HG03135 (cell line): Measurements from ENCODE around the gene CDH13.

Experiments used
- ATAC-seq: cut with Tn5 transposase; IDR thresholded peaks from one replicate; pipeline ENCODE4 v1.9.1; 2021; ENCODE audit warnings: mild to moderate bottlenecking, moderate library complexity; ENCODE audit not compliant: unreplicated experiment

CDH13 gene

GRCh38 chr16:83803811-83804210, 1177.0 kb downstream of the CDH13 start:
- ATAC-seq, result no peak

DNA sequence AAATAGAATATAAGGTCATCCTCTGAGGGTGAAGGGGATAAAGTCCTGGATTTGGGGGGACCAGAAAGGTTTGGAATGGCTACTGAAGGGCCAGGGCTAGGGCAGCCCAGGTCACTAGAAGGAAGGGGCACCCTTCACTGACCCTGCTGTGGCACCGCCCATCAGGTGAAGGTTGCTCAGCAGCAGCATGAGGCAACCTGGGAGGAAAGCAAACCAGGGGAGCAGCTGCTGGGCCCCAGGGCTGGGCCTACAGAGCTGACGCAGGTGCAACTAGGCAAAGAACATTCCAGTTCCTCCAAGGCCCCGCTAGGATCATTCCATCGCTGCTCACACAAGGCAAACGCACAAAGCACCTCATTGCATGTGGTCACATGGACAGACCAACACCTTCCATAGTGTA, 1177.6 kb downstream of the CDH13 start:
- no peak for ATAC-seq

DNA sequence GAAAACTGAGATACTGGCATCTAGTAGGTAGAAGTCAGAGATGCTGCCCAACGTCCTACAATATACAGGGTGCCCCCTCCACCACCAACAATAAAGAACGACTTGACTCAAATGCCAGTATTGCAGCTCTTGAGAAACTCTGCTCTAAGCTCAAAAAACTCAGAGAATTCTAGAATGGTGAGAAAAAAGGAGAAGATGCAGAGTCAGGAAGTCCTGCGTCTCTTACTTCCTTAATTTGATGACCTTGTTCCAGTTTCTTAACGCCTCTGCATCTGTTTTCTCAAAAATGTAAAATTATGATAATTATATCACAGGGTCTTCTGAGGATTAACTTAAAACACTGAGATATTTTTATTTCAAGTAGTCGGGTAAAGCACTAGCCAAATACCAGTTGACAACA, 1179.3 kb downstream of the CDH13 start:
- ATAC-seq, result no peak

- ATAC-seq, result no peak
Measured at GRCh38 chr16:83806731-83807130, 1180.0 kb downstream of the CDH13 start.

DNA sequence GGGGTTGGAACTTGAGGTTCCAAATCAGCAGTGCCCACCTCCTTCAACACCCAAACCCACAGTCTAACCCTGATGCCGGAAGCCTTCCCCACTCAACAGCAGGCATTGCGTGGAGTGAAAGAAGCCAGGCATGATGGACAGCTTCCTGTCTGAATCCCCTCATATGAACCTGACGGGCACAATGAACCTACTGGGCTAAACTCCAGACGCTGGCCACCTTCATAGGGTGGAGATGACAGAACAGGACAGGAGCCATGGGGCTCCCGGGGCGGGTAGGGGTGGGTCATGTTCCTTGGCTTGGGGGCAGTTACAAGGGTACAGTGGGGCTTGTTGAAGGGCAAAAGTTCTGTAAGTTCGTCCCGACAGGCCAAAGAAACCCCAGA, 1180.5 kb downstream of the CDH13 start:
- no peak for ATAC-seq

DNA sequence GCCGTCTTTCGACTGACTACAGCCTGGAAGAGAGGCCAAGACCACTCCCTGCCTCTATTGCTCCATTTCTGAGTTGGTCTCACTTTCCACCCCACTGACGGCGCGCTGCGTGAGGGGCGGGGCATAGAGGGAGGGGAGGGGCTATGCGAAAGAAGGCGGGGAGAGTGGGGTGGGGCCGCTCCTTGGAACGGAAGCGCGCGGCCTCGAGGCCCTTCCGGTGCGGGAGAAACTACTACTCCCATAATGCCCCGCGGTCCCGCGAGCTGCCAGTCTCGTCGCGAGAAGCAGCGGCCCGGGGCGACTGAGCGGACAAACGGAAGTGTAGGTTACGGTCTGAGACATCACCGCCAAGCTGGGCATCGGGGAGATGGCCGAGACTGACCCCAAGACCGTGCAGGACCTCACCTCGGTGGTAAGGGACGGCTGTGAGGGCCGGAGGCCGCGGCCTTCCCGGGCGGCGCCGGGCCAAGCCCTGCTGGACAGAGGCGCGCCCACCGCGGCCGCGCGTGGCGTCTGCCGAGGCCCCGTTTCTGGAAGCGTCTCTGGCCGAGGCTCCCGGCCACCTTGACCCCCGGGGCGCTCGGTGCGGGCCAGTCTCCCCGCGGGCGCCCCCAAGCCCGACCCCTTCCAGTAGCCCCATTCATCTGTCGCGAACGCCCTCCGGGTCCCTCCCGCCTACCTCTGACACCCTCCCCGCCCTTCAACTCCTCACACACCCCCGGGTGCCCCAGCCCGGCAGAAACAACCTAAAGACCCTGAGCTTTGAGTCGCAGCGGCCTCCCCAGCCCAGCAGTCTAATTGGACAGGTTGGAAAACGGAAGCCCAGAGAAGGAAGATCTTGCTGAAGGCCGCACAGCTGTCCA, 1181.2 kb downstream of the CDH13 start, which contains the start of gene HSBP1:
TSS of gene HSBP1 (plus strand) at position 269 of the 863 bp plus-strand sequence. CDS start at position 368, 99 bp downstream.
- ATAC-seq, result peak; percentile 95

DNA sequence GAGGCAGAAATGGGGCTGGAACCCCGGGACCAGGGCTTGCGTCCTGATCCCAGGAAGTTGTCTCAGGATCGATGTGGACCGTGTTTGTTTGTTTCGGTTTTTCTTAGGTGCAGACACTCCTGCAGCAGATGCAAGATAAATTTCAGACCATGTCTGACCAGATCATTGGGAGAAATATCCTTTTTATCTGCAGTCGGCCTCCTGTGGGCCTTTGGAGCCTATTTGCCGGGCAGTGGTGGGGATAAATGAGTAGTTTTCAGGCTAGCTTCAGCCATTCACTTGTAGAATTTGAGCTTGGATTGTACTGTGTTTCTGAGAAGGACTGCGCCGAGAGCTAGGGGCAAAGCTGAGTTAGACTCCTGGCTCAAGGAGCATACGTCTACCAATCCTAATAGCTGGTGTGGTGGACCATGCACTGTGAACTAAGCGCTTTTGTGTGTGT, 1181.8 kb downstream of the CDH13 start:
- no peak for ATAC-seq

DNA sequence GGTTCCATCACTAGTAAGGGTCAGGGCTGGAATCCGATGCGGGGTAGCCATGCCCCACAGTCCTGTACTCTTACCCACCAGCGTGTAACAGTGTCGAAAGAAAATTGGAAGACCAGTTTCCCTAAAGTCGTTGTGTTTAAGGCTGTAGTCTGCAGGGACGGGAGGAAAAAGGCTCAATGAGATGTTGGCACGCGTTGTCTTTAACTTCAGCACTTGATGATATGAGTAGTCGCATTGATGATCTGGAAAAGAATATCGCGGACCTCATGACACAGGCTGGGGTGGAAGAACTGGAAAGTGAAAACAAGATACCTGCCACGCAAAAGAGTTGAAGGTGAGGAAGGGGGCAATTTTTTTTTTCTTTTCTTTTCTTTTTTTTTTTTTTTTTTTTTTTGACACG, 1182.3 kb downstream of the CDH13 start:
- no peak for ATAC-seq

GRCh38 chr16:83810901-83811300, 1184.1 kb downstream of the CDH13 start:
- no peak for ATAC-seq

DNA sequence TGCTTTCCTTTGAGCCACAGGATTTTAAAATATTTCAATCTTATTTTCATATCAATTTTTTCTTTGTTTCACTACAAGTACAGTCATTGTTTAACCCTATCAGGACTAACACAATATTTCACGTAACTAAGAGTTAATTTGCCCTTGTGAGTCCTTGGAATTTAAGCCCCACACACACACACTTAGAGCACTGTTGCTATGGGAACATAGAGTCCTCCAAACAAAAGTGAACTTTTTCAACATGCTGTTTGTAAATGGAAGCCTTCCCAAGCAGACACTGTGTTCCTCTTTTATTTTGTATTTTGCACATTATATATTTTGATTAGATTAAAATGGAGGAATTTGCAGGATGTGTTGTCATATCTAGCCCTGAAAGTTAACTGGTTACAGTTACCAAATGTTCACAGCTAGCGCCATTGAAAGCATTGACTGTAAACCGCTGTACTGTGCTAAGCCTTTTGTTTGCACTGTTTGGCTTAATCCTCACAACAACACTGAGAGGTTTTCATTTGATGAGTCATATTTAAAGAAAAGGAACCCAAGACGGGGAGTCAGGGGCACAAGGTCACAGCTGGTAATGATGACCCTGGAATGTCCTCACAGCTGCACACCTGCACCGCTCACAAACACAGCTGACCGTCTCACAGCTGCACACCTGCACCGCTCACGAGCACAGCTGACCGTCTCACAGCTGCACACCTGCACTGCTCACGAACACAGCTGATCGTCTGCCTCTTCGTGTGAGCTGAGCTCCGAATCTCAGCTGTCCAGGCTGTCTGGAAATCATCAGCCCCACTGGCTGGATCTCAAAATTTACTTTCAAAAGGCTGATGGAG, 1187.3 kb downstream of the CDH13 start:
- no peak for ATAC-seq

DNA sequence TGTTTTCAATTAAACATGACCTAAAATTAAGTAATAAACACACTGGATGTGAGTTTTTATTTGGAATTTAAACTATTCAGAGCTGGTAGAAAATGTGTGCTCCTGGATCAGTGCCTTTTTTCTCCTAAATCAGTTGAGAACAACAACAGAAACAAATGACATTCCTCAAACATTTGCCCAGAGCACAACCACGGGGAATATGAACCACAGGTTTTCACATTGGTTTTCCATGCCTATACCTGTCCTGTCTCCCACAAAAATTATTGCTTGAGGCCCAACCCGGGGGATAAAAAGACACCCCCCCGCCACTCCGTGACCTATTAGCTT, 1187.9 kb downstream of the CDH13 start:
- ATAC-seq, result no peak

- no peak for ATAC-seq
Measured at GRCh38 chr16:83817022-83817421, 1190.3 kb downstream of the CDH13 start.

DNA sequence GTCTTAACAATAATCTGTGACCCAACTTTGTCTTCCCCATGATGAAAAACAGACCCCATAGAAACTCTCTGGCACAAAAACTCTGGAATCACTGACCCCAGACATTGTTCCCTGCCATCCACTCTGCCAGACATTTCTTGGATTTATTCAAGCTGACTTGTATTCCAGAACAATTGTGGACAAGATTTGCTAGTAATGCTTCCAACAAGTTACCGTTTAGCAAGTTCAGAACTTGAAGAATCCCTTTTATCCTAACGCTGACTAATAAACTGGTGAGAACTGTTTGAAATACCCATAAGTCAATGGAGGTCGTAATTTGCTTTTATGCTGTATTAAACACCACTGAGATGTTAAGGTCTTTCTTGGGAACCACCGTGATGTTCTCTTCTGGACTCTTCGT, 1191.5 kb downstream of the CDH13 start:
- ATAC-seq, result no peak

DNA sequence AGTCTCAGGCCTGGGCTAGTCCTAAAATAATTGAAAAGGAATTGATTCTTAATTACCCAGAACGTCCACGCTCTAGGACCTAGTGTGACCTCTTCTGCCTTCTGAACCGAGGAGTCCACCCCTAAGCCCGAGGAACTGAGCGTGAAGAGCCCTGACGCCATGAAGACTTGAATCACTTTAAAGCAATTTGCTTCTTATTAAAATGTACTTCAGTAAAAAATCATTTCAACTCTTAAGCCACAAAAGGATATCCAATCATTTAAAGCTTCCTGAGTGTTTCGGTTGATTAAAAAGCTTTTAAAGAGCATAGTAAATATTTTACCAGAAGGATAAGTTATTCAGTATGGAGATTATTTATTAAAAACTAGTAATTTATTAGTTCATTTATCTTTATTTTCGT, 1192.6 kb downstream of the CDH13 start:
- no peak for ATAC-seq

DNA sequence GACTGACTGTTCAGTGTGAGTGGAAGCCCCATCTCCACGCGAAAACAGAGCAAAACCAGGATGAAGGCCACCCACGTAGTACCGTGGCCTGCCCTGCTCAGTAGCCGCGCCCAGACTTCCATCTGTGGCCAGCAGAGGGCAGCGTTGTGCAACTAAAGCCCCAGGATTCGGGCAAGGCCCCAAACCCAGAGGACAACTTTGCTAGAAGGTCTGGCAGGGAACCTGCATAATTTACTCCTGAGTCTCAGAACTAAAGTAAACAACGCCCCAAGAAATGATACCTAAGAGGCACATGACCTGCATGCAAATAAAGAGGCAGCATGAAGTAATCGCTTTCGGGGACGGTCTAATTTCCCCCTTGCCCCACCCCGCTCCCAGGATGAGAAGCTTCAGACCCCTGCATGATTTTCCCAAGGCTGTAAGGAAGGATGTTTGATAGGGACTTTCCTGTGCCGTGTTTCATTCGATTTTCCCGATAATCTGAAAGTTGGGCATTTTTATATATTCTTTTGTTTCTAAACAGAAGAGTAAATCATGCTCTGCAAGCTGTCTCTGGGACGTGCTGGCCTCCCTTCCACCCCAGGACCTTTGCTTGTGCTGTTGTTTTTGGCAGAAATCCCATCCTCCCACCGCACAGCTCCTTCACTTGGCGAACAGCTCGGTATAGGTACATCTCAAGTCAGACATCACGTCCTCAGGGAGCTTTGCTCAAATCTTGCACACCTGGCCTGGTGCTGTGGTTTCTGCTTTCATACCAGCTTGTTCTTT, 1199.6 kb downstream of the CDH13 start:
- peak; percentile 67 for ATAC-seq

DNA sequence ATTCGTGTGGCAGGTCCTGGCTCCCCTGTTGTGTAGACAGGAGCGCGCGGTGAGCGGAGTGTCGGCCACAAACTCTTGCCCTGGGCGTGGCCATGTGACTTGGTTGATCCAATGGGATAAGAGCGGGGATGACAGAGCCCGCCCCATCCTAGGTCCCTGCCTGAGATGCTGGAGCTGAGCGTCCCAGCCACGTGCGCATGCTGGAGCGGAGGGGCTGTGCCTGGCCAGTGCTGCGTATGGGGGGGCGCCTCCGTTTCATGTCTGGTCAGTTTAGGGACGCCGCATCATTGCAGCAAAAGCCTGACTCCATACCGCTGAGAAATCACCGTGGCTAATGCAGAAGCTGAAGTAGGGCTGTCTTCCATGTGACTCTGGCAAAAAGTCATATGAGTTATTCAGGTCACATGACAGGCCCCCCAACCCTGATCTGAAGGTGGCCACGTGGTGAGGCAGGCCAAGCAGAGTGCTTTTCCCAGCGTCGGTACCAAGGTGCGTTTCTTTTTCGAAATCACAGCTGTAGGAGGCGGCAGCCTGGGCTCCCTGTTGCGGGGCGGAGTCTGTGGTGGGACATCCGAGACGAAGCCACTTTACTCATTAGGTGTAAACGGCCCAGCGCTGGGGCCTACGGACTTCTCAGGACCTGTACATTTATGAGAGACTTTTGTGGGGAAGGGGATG, 1203.5 kb downstream of the CDH13 start:
- no peak for ATAC-seq

DNA sequence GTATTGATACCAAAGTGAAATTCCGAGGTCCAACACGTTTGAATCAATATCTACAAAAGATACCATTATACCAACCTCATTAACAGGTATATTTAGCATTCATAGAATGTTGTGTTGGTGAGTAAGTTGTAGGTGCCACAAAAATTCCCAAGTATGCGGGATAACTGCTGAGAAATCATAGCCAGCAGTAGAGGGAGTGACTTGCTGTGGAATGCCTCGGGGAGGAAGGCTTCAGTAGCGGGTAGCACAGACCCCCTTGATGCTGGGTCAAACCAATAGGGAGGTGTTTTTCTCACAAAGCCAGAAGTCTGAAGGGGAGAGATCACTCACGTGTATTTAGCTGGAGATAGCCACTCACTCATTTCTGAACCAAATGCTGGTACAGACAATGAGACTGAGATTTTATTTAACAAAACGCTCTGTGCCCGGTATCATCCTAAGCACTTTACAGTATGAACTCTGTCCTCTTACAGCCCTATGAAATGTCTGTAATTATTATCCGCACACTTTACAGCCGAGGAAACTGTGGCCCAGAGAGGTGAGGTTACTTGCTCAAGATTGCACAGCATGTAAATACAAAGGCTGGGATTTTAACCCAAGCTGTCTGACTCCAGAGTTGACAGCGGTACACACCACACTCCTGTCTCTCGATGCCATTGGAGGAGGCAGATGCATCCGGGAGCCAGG, 1204.1 kb downstream of the CDH13 start:
- ATAC-seq, result no peak

- no peak for ATAC-seq
Measured at GRCh38 chr16:83831456-83831987, 1204.8 kb downstream of the CDH13 start.

- ATAC-seq, result no peak
Measured at GRCh38 chr16:83833921-83834320, 1207.2 kb downstream of the CDH13 start.
